DOHH2 (cell line): Measurements from ENCODE around the gene BCL2L11.

ENCODE experiments used
- CTCF ChIP-seq: fragments of 200-600 bp; sonication (generic); IDR thresholded peaks from one replicate; pipeline ENCODE4 v1.5.1; 2014; ENCODE audit warnings: antibody characterized with exemption, mild to moderate bottlenecking, low read depth, low read length; ENCODE audit not compliant: poor library complexity, severe bottlenecking
- EZH2phosphoT487 ChIP-seq: fragments of 200-600 bp; sonication (generic); IDR thresholded peaks from 2 replicates; pipeline ENCODE4 v1.6.1; 2017; ENCODE audit warnings: borderline replicate concordance, mild to moderate bottlenecking, antibody characterized with exemption, low read length, moderate library complexity, mixed read lengths

- TF ChIP-seq CTCF (no peak), EZH2phosphoT487 (no peak)
Observed at GRCh38 chr2:111182121-111182520, 61.4 kb downstream of the BCL2L11 start.
